AG04450 (cell line): ENCODE measurements around the gene TRABD2A. TPM values are rescaled to one million over a fixed set of nuclear protein-coding genes. Genes with fewer than 3 reads are reported as not detected.
"Not testable (repeated sequence)": the region's sequence is repeated elsewhere in the genome, so short reads cannot be mapped to it uniquely, and the experiment has no call there.

Source experiments
- CTCF ChIA-PET: fragments of 300-600, 350-600 bp; formaldehyde crosslinking; extraction: SDS; loops from one replicate; lab custom pipeline; 2022; ENCODE audit warnings: antibody characterized with exemption, inconsistent platforms; lab: Charles Lee
- POLR2A ChIA-PET: fragments of 350-600 bp; formaldehyde crosslinking; extraction: SDS; loops from one replicate; lab custom pipeline; 2021; ENCODE audit warnings: antibody characterized with exemption, inconsistent platforms; lab: Yijun Ruan, JAX
- DNase-seq: peaks from one replicate; pipeline ENCODE4 v3.0.0-alpha.2; 2011; ENCODE audit warnings: low read depth, low spot score
- H3K27ac ChIP-seq: one replicate; pipeline ENCODE4 v1.5.1; 2012; ENCODE audit warnings: low read depth, low read length, control low read depth
- H3K27me3 ChIP-seq: one replicate; pipeline ENCODE4 v1.6.0; 2012; ENCODE audit warnings: low read length; ENCODE audit not compliant: control insufficient read depth, insufficient read depth
- H3K4me3 ChIP-seq: 2 replicates; pipeline ENCODE4 v1.5.1; 2011; ENCODE audit warnings: mild to moderate bottlenecking, low read depth, low read length, control low read depth
- H3K9me3 ChIP-seq: 2 replicates; pipeline ENCODE4 v1.5.1; 2012; ENCODE audit warnings: low read length; ENCODE audit not compliant: control insufficient read depth, insufficient read depth
- CTCF ChIP-seq: IDR thresholded peaks from 2 replicates; pipeline ENCODE4 v1.5.1; 2011; ENCODE audit warnings: low read depth, low read length, control low read depth, inconsistent platforms
- polyA plus RNA-seq: library from polyadenylated mRNA; depleted of rRNA; stranded (reverse); fragments of >200 nt; gene quantifications from 2 replicates; pipeline ENCODE4 v1.2.3, GENCODE V29; 2011; rRNA removed

TRABD2A gene
- polyA plus RNA-seq, 1 experiment, result 30.2 TPM

GRCh38 chr2:84781942-84782716, 98.8 kb downstream of the TRABD2A start:
- no peak overlapping the region for H3K27ac ChIP-seq
- no peak for TF ChIP-seq CTCF
- no peak overlapping the region for H3K4me3 ChIP-seq
- H3K27me3 ChIP-seq, result no peaks in the 10 kb centered on the region
- DNase-seq, result no peak
- POLR2A ChIA-PET, result no interaction called here
- H3K9me3 ChIP-seq, result no peaks in the 10 kb centered on the region
- CTCF ChIA-PET, result no interaction called here

GRCh38 chr2:84779781-84780180, 101.1 kb downstream of the TRABD2A start:
- TF ChIP-seq CTCF, result no peak
- Histone ChIP-seq H3K27ac (no peak overlapping the region), H3K4me3 (no peak overlapping the region), H3K27me3 (no peaks in the 10 kb centered on the region), H3K9me3 (no peaks in the 10 kb centered on the region)
- CTCF ChIA-PET, result no interaction called here
- POLR2A ChIA-PET, result no interaction called here
- DNase-seq, result no peak

GRCh38 chr2:84778911-84779690, 101.8 kb downstream of the TRABD2A start:
- CTCF ChIA-PET, result no interaction called here
- Histone ChIP-seq H3K27me3 (no peaks in the 10 kb centered on the region), H3K9me3 (no peaks in the 10 kb centered on the region), H3K27ac (no peak overlapping the region), H3K4me3 (no peak overlapping the region)
- TF ChIP-seq CTCF, result no peak
- DNase-seq, result no peak
- POLR2A ChIA-PET, result no interaction called here

GRCh38 chr2:84776011-84776410, 104.9 kb downstream of the TRABD2A start:
- Histone ChIP-seq H3K9me3 (peaks cover under 1% of the 10 kb centered on the region; the same call in 1 of the 2 replicates), H3K27me3 (no peaks in the 10 kb centered on the region), H3K4me3 (no peak overlapping the region), H3K27ac (no peak overlapping the region)
- no peak for DNase-seq
- ChIA-PET POLR2A (no interaction called here), CTCF (no interaction called here)
- TF ChIP-seq CTCF, result no peak

GRCh38 chr2:84773562-84773961, 107.3 kb downstream of the TRABD2A start:
- H3K9me3 ChIP-seq, CTCF ChIA-PET: not testable (repeated sequence)

More at GRCh38 chr2:84773562-84773961, 107.3 kb downstream of the TRABD2A start:
- H3K27ac ChIP-seq, H3K4me3 ChIP-seq, DNase-seq, POLR2A ChIA-PET, H3K27me3 ChIP-seq: not testable (repeated sequence)

Other genes with a start within 250 kb of the TRABD2A start
- 4,621 and 5,651 TPM in 2 replicates for gene TMSB10, start 24.6 kb upstream of the TRABD2A start, polyA plus RNA-seq
- 90.9 and 121 TPM in 2 replicates for gene KCMF1, start 90.1 kb upstream of the TRABD2A start, polyA plus RNA-seq